Astrocyte (in vitro differentiated cells and primary cell): ENCODE results near the gene PCTP.

Source experiments
- EZH2 ChIP-seq: IDR thresholded peaks from 2 replicates; pipeline ENCODE4 v1.6.1; 2012; ENCODE audit warnings: mild to moderate bottlenecking, low read length, inconsistent platforms; ENCODE audit not compliant: insufficient read depth
- TF ChIP-seq, protein P1 (sequence below): IDR thresholded peaks from 2 replicates; pipeline ENCODE4 v1.5.1; 2011; ENCODE audit warnings: low read depth, mild to moderate bottlenecking, inconsistent platforms, low read length, moderate library complexity; ENCODE audit not compliant: insufficient read depth

DNA sequence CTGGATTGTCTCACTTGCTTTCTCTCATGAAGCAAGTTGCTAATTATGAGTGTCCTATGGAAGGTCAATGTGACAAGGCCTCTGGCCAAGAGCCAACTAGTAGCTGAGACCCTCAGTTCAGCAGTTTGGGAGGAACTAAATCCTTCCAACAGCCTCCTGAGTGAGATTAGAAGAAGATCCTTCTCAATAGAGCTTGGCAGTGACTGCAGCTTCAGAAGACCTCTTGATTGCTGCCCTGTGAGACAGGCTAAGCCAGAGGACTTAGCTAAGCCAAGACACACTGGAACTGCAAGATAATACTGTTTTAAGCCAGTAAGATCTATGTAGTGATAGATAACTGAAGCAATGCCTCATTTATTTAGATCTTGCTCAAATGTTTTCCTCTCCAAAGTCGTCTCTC lies 34.3 kb downstream of the PCTP start:
- TF ChIP-seq, protein P1, sequence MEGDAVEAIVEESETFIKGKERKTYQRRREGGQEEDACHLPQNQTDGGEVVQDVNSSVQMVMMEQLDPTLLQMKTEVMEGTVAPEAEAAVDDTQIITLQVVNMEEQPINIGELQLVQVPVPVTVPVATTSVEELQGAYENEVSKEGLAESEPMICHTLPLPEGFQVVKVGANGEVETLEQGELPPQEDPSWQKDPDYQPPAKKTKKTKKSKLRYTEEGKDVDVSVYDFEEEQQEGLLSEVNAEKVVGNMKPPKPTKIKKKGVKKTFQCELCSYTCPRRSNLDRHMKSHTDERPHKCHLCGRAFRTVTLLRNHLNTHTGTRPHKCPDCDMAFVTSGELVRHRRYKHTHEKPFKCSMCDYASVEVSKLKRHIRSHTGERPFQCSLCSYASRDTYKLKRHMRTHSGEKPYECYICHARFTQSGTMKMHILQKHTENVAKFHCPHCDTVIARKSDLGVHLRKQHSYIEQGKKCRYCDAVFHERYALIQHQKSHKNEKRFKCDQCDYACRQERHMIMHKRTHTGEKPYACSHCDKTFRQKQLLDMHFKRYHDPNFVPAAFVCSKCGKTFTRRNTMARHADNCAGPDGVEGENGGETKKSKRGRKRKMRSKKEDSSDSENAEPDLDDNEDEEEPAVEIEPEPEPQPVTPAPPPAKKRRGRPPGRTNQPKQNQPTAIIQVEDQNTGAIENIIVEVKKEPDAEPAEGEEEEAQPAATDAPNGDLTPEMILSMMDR = no peak
- TF ChIP-seq EZH2 = no peak
